HTERT RPE-1 (cell line): Measurements from ENCODE around the gene NACA2.

Experiments used
- in situ Hi-C: fragments of 300-500 bp; cut with MboI; formaldehyde crosslinking; loops from 4 replicates; pipeline ENCODE4 v1.14.3; 2020; ENCODE audit warnings: low sequenced_read_pairs

NACA2 gene

GRCh38 chr17:61591018-61591417 lies at the start of gene NACA2:
NACA2 (minus strand) TSS chr17:61591219; CDS start chr17:61591180, 39 bp downstream.
- in situ Hi-C loops: no loop called here

GRCh38 chr17:61639818-61640217 lies 48.8 kb upstream of the NACA2 start:
- in situ Hi-C loops: loop anchor here (25.0 kb wide), 1 partner anchor 197 kb away; no protein-coding TSS in a partner anchor

GRCh38 chr17:61638087-61638486 lies 47.1 kb upstream of the NACA2 start:
- in situ Hi-C loops: loop anchor here (25.0 kb wide), 1 partner anchor 199 kb away; no protein-coding TSS in a partner anchor

GRCh38 chr17:61635913-61636432 lies 45.0 kb upstream of the NACA2 start:
- in situ Hi-C loops: loop anchor here (25.0 kb wide), 1 partner anchor 201 kb away; no protein-coding TSS in a partner anchor

- in situ Hi-C loops: loop anchor here (25.0 kb wide), 1 partner anchor 202 kb away; no protein-coding TSS in a partner anchor
Measured at GRCh38 chr17:61634942-61635538, 44.0 kb upstream of the NACA2 start.

GRCh38 chr17:61634011-61634539 lies 43.1 kb upstream of the NACA2 start:
- in situ Hi-C loops: loop anchor here (25.0 kb wide), 1 partner anchor 203 kb away; no protein-coding TSS in a partner anchor

GRCh38 chr17:61632826-61633225 lies 41.8 kb upstream of the NACA2 start:
- in situ Hi-C loops: loop anchor here (25.0 kb wide), 1 partner anchor 204 kb away; no protein-coding TSS in a partner anchor

GRCh38 chr17:61631800-61632199 lies 40.8 kb upstream of the NACA2 start:
- in situ Hi-C loops: loop anchor here (25.0 kb wide), 1 partner anchor 206 kb away; no protein-coding TSS in a partner anchor

- in situ Hi-C loops: loop anchor here (25.0 kb wide), 1 partner anchor 209 kb away; no protein-coding TSS in a partner anchor
Measured at GRCh38 chr17:61628158-61628557, 37.1 kb upstream of the NACA2 start.

GRCh38 chr17:61627658-61628057 lies 36.6 kb upstream of the NACA2 start:
- in situ Hi-C loops: loop anchor here (25.0 kb wide), 1 partner anchor 210 kb away; no protein-coding TSS in a partner anchor

- in situ Hi-C loops: loop anchor here (25.0 kb wide), 1 partner anchor 210 kb away; no protein-coding TSS in a partner anchor
Measured at GRCh38 chr17:61627125-61627524, 36.1 kb upstream of the NACA2 start.

GRCh38 chr17:61625564-61625963 lies 34.5 kb upstream of the NACA2 start:
- in situ Hi-C loops: loop anchor here (25.0 kb wide), 1 partner anchor 212 kb away; no protein-coding TSS in a partner anchor

- in situ Hi-C loops: loop anchor here (25.0 kb wide), 1 partner anchor 212 kb away; no protein-coding TSS in a partner anchor
Measured at GRCh38 chr17:61624951-61625350, 33.9 kb upstream of the NACA2 start.

- in situ Hi-C loops: no loop called here
Measured at GRCh38 chr17:61621317-61621716, 30.3 kb upstream of the NACA2 start.

- in situ Hi-C loops: no loop called here
Measured at GRCh38 chr17:61619953-61620352, 28.9 kb upstream of the NACA2 start.

- in situ Hi-C loops: no loop called here
Measured at GRCh38 chr17:61619493-61619892, 28.5 kb upstream of the NACA2 start.

GRCh38 chr17:61618950-61619349 lies 27.9 kb upstream of the NACA2 start:
- in situ Hi-C loops: no loop called here

GRCh38 chr17:61617330-61617729 lies 26.3 kb upstream of the NACA2 start:
- in situ Hi-C loops: no loop called here

GRCh38 chr17:61616783-61617182 lies 25.8 kb upstream of the NACA2 start:
- in situ Hi-C loops: no loop called here

GRCh38 chr17:61614219-61614618 lies 23.2 kb upstream of the NACA2 start:
- in situ Hi-C loops: no loop called here

GRCh38 chr17:61611323-61611722 lies 20.3 kb upstream of the NACA2 start:
- in situ Hi-C loops: no loop called here

GRCh38 chr17:61605692-61606091 lies 14.7 kb upstream of the NACA2 start:
- in situ Hi-C loops: no loop called here
